ENCODE results near the gene PAPSS1. TPM values are rescaled to one million over a fixed set of nuclear protein-coding genes. Genes with fewer than 3 reads are reported as not detected.
"Not testable (repeated sequence)": the region's sequence is repeated elsewhere in the genome, so short reads cannot be mapped to it uniquely, and the experiment has no call there.

PAPSS1 gene
- total RNA-seq, 6 experiments from 2014 or later, result 3.7 to 7.6 (median 6.8) TPM

- DNase-seq (no peak), ATAC-seq (no peak)
- no peaks in the 10 kb centered on the region for H3K4me1 ChIP-seq
- no peaks in the 10 kb centered on the region for H3K27me3 ChIP-seq
- H3K36me3 ChIP-seq, result peaks cover 0 to 5% (median 0%) of the 10 kb centered on the region in 4 donors
- intact Hi-C loops (cut with DNase I), result no loop called here
- no peak overlapping the region for H3K4me3 ChIP-seq
- no peaks in the 10 kb centered on the region for H3K9me3 ChIP-seq
- WGBS (ENCODE audit: insufficient coverage, low coverage, low lambda C conversion rate, missing lambda C conversion rate), result 63% methylated on average over 2 of the region's 2 CpGs
- no peak overlapping the region for H3K27ac ChIP-seq
- no peak for TF ChIP-seq POLR2A (IDR thresholded peaks at IDR 0.05)
- no peak for TF ChIP-seq CTCF (IDR thresholded peaks at IDR 0.05)
Measured at GRCh38 chr4:107699466-107700206, 20.4 kb downstream of the PAPSS1 start.

GRCh38 chr4:107696187-107696586 is 23.8 kb downstream of the PAPSS1 start:
- H3K27ac ChIP-seq; H3K27me3 ChIP-seq; H3K9me3 ChIP-seq; intact Hi-C loops (cut with DNase I); DNase-seq; H3K4me3 ChIP-seq; ATAC-seq; H3K36me3 ChIP-seq; H3K4me1 ChIP-seq: not testable (repeated sequence)
- 96% methylated on average over 5 of the region's 6 CpGs for whole genome bisulfite sequencing (ENCODE audit: insufficient coverage, low coverage, low lambda C conversion rate, missing lambda C conversion rate)

- Histone ChIP-seq H3K27ac (no peak overlapping the region), H3K4me3 (no peak overlapping the region), H3K27me3 (no peaks in the 10 kb centered on the region), H3K9me3 (no peaks in the 10 kb centered on the region), H3K36me3 (no peaks in the 10 kb centered on the region), H3K4me1 (no peaks in the 10 kb centered on the region)
- DNase-seq (no peak), ATAC-seq (peak in 2 of 4 donors; percentile 27 to 65)
- intact Hi-C loops (cut with DNase I), result no loop called here
- no peak for TF ChIP-seq CTCF (IDR thresholded peaks at IDR 0.05)
- TF ChIP-seq POLR2A (IDR thresholded peaks at IDR 0.05), result no peak
- WGBS (ENCODE audit: insufficient coverage, low coverage, low lambda C conversion rate, missing lambda C conversion rate), result 63% methylated on average over 2 of the region's 2 CpGs
Measured at GRCh38 chr4:107693132-107693531, 26.9 kb downstream of the PAPSS1 start.

- no peak overlapping the region for H3K4me3 ChIP-seq
- ATAC-seq (no peak), DNase-seq (no peak)
- no peaks in the 10 kb centered on the region for H3K9me3 ChIP-seq
- no peak overlapping the region for H3K27ac ChIP-seq
- H3K36me3 ChIP-seq, result no peaks in the 10 kb centered on the region
- intact Hi-C loops (cut with DNase I), result no loop called here
- 84% methylated on average over 3 of the region's 3 CpGs for WGBS (ENCODE audit: insufficient coverage, low coverage, low lambda C conversion rate, missing lambda C conversion rate)
- H3K4me1 ChIP-seq, result no peaks in the 10 kb centered on the region
- no peak for TF ChIP-seq POLR2A (IDR thresholded peaks at IDR 0.05)
- TF ChIP-seq CTCF (IDR thresholded peaks at IDR 0.05), result no peak
- H3K27me3 ChIP-seq, result no peaks in the 10 kb centered on the region
Measured at GRCh38 chr4:107692202-107692601, 27.8 kb downstream of the PAPSS1 start.

- no peak for TF ChIP-seq CTCF (IDR thresholded peaks at IDR 0.05)
- TF ChIP-seq POLR2A (IDR thresholded peaks at IDR 0.05), result no peak
- H3K27me3 ChIP-seq, result no peaks in the 10 kb centered on the region
- no peaks in the 10 kb centered on the region for H3K9me3 ChIP-seq
- H3K27ac ChIP-seq, result no peak overlapping the region
- no peak for DNase-seq
- no peak overlapping the region for H3K4me3 ChIP-seq
- H3K36me3 ChIP-seq, result no peaks in the 10 kb centered on the region
- intact Hi-C loops (cut with DNase I), result no loop called here
- WGBS (ENCODE audit: insufficient coverage, low coverage, low lambda C conversion rate, missing lambda C conversion rate), result 79% methylated on average over 4 of the region's 4 CpGs
- H3K4me1 ChIP-seq, result no peaks in the 10 kb centered on the region
- ATAC-seq, result no peak
Measured at GRCh38 chr4:107691378-107691777, 28.7 kb downstream of the PAPSS1 start.

Data from right lobe of liver (tissue), 6 donors.